ENCODE data around the gene CMA1.
"Not testable (repeated sequence)": the region's sequence is repeated elsewhere in the genome, so short reads cannot be mapped to it uniquely, and the experiment has no call there.

Gene CMA1

DNA sequence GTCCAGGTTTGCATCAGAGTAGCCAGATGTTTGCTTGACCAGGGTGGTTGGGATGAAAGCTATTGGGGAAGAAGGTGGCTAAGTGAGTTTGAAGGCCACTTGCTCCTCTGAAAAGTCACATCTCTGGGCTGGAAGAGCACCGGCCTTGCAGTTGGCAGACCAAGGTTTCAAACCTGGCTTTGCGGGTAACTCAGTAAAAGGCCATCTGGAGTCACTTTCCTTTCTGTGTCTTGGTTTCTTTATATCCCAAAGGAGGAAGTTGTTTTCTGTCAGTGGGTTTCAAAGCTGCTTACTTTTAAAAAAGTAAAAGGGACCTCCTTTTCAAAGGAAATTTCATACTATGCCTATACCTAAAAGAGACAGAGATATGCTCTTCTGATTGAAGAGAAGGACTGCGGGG, 26.2 kb upstream of the CMA1 start:
- no peak for ATAC-seq

DNA sequence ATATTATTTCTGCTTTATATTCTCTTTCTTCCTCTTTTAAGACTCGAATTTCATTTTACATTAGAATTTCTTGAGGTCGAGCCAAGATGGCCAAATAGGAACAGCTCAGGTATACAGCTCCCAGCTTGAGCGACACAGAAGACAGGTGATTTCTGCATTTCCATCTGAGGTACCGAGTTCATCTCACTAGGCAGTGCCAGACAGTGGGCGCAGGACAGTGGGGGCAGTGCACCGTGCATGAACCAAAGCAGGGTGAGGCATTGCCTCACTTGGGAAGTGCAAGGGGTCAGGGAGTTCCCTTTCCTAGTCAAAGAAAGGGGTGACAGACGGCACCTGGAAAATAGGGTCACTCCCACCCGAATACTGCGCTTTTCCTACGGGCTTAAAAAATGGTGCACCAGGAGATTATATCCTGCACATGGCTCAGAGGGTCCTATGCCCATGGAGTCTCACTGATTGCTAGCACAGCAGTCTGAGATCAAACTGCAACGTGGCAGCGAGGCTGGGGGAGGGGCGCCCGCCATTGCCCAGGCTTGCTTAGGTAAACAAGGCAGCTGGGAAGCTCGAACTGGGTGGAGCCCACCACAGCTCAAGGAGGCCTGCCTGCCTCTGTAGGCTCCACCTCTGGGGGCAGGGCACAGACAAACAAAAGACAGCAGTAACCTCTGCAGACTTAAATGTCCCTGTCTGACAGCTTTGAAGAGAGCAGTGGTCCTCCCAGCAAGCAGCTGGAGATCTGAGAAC, 18.0 kb upstream of the CMA1 start:
- ATAC-seq, result not testable (repeated sequence)

More for the DNA sequence above, 26.2 kb upstream of the CMA1 start:
- TF ChIP-seq ZNF565 (CRISPR knock-in tag; conservative IDR thresholded peaks at IDR 0.05; ENCODE audit: low read depth) (no peak), TSHZ2 (CRISPR knock-in tag; IDR thresholded peaks at IDR 0.05) (no peak), CSDC2 (CRISPR knock-in tag; IDR thresholded peaks at IDR 0.05) (no peak), ZC3H10 (CRISPR knock-in tag; IDR thresholded peaks at IDR 0.05) (no peak), TOX (CRISPR knock-in tag; IDR thresholded peaks at IDR 0.05; ENCODE audit: borderline replicate concordance) (no peak), RARB (CRISPR knock-in tag; IDR thresholded peaks at IDR 0.05) (no peak), TCF4 (CRISPR knock-in tag; IDR thresholded peaks at IDR 0.05; ENCODE audit: borderline replicate concordance) (no peak)

DNA sequence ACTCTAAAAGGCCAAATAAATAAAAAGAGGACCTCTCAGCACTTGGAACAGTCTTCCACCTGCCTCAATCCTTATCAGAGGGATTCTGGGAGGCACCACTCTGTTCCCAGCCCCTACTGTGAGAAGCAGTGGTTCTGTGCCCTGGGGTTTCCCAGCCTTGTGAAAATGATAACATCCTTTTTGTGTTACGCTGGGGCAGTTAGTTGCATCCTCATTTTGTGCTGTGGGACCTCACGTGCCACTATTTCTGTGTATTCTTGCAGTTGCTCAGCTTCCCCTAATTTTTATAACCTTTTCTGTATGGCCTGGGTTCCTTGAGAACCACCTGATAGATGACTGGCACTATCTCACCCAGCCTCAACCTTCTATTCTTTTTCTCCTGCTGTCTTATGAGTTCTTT, 10.8 kb upstream of the CMA1 start:
- TF ChIP-seq PPARA (CRISPR knock-in tag; IDR thresholded peaks at IDR 0.05; ENCODE audit: borderline replicate concordance), result no peak
- TF ChIP-seq, protein P1, sequence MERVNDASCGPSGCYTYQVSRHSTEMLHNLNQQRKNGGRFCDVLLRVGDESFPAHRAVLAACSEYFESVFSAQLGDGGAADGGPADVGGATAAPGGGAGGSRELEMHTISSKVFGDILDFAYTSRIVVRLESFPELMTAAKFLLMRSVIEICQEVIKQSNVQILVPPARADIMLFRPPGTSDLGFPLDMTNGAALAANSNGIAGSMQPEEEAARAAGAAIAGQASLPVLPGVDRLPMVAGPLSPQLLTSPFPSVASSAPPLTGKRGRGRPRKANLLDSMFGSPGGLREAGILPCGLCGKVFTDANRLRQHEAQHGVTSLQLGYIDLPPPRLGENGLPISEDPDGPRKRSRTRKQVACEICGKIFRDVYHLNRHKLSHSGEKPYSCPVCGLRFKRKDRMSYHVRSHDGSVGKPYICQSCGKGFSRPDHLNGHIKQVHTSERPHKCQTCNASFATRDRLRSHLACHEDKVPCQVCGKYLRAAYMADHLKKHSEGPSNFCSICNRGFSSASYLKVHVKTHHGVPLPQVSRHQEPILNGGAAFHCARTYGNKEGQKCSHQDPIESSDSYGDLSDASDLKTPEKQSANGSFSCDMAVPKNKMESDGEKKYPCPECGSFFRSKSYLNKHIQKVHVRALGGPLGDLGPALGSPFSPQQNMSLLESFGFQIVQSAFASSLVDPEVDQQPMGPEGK (CRISPR knock-in tag; IDR thresholded peaks at IDR 0.05; ENCODE audit: borderline replicate concordance), result no peak
- no peak for TF ChIP-seq ZNF565 (CRISPR knock-in tag; conservative IDR thresholded peaks at IDR 0.05; ENCODE audit: low read depth)
- TF ChIP-seq TOX (CRISPR knock-in tag; IDR thresholded peaks at IDR 0.05; ENCODE audit: borderline replicate concordance), result no peak
- ATAC-seq, result no peak

GRCh38 chr14:24514209-24514608, 6.1 kb upstream of the CMA1 start:
- TF ChIP-seq ZC3H10 (CRISPR knock-in tag; IDR thresholded peaks at IDR 0.05), result no peak
- no peak for TF ChIP-seq SNAI2 (CRISPR knock-in tag; IDR thresholded peaks at IDR 0.05)
- no peak for TF ChIP-seq ESRRG (CRISPR knock-in tag; IDR thresholded peaks at IDR 0.05)
- TF ChIP-seq TOX (CRISPR knock-in tag; IDR thresholded peaks at IDR 0.05; ENCODE audit: borderline replicate concordance), result no peak
- no peak for TF ChIP-seq OSR1 (CRISPR knock-in tag; IDR thresholded peaks at IDR 0.05)
- no peak for TF ChIP-seq CSDC2 (CRISPR knock-in tag; IDR thresholded peaks at IDR 0.05)
- no peak for TF ChIP-seq ZNF565 (CRISPR knock-in tag; conservative IDR thresholded peaks at IDR 0.05; ENCODE audit: low read depth)
- no peak for TF ChIP-seq RARB (CRISPR knock-in tag; IDR thresholded peaks at IDR 0.05)
- no peak for TF ChIP-seq GLIS3 (CRISPR knock-in tag; IDR thresholded peaks at IDR 0.05)
- TF ChIP-seq ZFP30 (CRISPR knock-in tag; IDR thresholded peaks at IDR 0.05), result no peak
- TF ChIP-seq ZNF70 (CRISPR knock-in tag; IDR thresholded peaks at IDR 0.05), result no peak
- TF ChIP-seq TCF4 (CRISPR knock-in tag; IDR thresholded peaks at IDR 0.05; ENCODE audit: borderline replicate concordance), result no peak
- no peak for TF ChIP-seq BACH2 (CRISPR knock-in tag; IDR thresholded peaks at IDR 0.05; ENCODE audit: borderline replicate concordance)
- ATAC-seq, result no peak

- no peak for ATAC-seq
- TF ChIP-seq TCF4 (CRISPR knock-in tag; IDR thresholded peaks at IDR 0.05; ENCODE audit: borderline replicate concordance) (no peak), OSR1 (CRISPR knock-in tag; IDR thresholded peaks at IDR 0.05) (no peak), CSDC2 (CRISPR knock-in tag; IDR thresholded peaks at IDR 0.05) (no peak), ZFP3 (CRISPR knock-in tag; IDR thresholded peaks at IDR 0.05) (no peak), ZNF565 (CRISPR knock-in tag; conservative IDR thresholded peaks at IDR 0.05; ENCODE audit: low read depth) (no peak)
Measured at GRCh38 chr14:24513009-24513408, 4.9 kb upstream of the CMA1 start.

- ATAC-seq, result no peak
- TF ChIP-seq RARB (CRISPR knock-in tag; IDR thresholded peaks at IDR 0.05) (no peak), PPARA (CRISPR knock-in tag; IDR thresholded peaks at IDR 0.05; ENCODE audit: borderline replicate concordance) (no peak), ISL1 (CRISPR knock-in tag; IDR thresholded peaks at IDR 0.05) (no peak), OSR1 (CRISPR knock-in tag; IDR thresholded peaks at IDR 0.05) (no peak), TCF4 (CRISPR knock-in tag; IDR thresholded peaks at IDR 0.05; ENCODE audit: borderline replicate concordance) (no peak), ZNF8 (CRISPR knock-in tag; IDR thresholded peaks at IDR 0.05) (no peak), ZC3H10 (CRISPR knock-in tag; IDR thresholded peaks at IDR 0.05) (no peak), ESRRG (CRISPR knock-in tag; IDR thresholded peaks at IDR 0.05) (no peak), CSDC2 (CRISPR knock-in tag; IDR thresholded peaks at IDR 0.05) (no peak), TOX (CRISPR knock-in tag; IDR thresholded peaks at IDR 0.05; ENCODE audit: borderline replicate concordance) (no peak), SNAI2 (CRISPR knock-in tag; IDR thresholded peaks at IDR 0.05) (no peak), ARNTL (CRISPR knock-in tag; IDR thresholded peaks at IDR 0.05; ENCODE audit: borderline replicate concordance, low read depth) (no peak), GLIS3 (CRISPR knock-in tag; IDR thresholded peaks at IDR 0.05) (no peak), BACH2 (CRISPR knock-in tag; IDR thresholded peaks at IDR 0.05; ENCODE audit: borderline replicate concordance) (no peak), ZFP3 (CRISPR knock-in tag; IDR thresholded peaks at IDR 0.05) (no peak), ZFP30 (CRISPR knock-in tag; IDR thresholded peaks at IDR 0.05) (no peak)
- TF ChIP-seq, protein P2, sequence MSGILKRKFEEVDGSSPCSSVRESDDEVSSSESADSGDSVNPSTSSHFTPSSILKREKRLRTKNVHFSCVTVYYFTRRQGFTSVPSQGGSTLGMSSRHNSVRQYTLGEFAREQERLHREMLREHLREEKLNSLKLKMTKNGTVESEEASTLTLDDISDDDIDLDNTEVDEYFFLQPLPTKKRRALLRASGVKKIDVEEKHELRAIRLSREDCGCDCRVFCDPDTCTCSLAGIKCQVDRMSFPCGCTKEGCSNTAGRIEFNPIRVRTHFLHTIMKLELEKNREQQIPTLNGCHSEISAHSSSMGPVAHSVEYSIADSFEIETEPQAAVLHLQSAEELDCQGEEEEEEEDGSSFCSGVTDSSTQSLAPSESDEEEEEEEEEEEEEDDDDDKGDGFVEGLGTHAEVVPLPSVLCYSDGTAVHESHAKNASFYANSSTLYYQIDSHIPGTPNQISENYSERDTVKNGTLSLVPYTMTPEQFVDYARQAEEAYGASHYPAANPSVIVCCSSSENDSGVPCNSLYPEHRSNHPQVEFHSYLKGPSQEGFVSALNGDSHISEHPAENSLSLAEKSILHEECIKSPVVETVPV (CRISPR knock-in tag; IDR thresholded peaks at IDR 0.05), result no peak
Measured at GRCh38 chr14:24506443-24506842, 1.6 kb downstream of the CMA1 start.
